NCI-H1694 (cell line): Measurements from ENCODE around the gene TBKBP1.

Experiments used
- DNase-seq: peaks from one replicate; lab custom pipeline; 2025; lab: John Stamatoyannopoulos, UW

TBKBP1 gene

GRCh38 chr17:47699536-47699840, 5.5 kb downstream of the TBKBP1 start:
- no peak for DNase-seq

- no peak for DNase-seq
These were observed 6.8 kb downstream of the TBKBP1 start for GRCh38 chr17:47700471-47701449.

GRCh38 chr17:47701608-47702007, 7.6 kb downstream of the TBKBP1 start:
- DNase-seq, result no peak

GRCh38 chr17:47702391-47702995, 8.5 kb downstream of the TBKBP1 start:
- no peak for DNase-seq

- no peak for DNase-seq
These were observed 9.2 kb downstream of the TBKBP1 start for GRCh38 chr17:47703191-47703591.

- DNase-seq, result no peak
These were observed 9.7 kb downstream of the TBKBP1 start for GRCh38 chr17:47703671-47704070.

- DNase-seq, result no peak
These were observed 10.2 kb downstream of the TBKBP1 start for GRCh38 chr17:47704116-47704515.

- DNase-seq, result no peak
These were observed 10.8 kb downstream of the TBKBP1 start for GRCh38 chr17:47704736-47705135.

- DNase-seq, result no peak
These were observed 11.9 kb downstream of the TBKBP1 start for GRCh38 chr17:47705536-47706530.

GRCh38 chr17:47707056-47707804, 13.3 kb downstream of the TBKBP1 start:
- DNase-seq, result no peak

- no peak for DNase-seq
These were observed 13.9 kb downstream of the TBKBP1 start for GRCh38 chr17:47707884-47708283.

GRCh38 chr17:47708312-47708863, 14.4 kb downstream of the TBKBP1 start:
- no peak for DNase-seq

- DNase-seq, result no peak
These were observed 15.0 kb downstream of the TBKBP1 start for GRCh38 chr17:47708864-47709541.

GRCh38 chr17:47709594-47709993, 15.6 kb downstream of the TBKBP1 start:
- DNase-seq, result no peak

- DNase-seq, result no peak
These were observed 17.6 kb downstream of the TBKBP1 start for GRCh38 chr17:47711366-47712099.

GRCh38 chr17:47712330-47713023, 18.5 kb downstream of the TBKBP1 start:
- DNase-seq, result no peak

GRCh38 chr17:47713980-47714700, 20.2 kb downstream of the TBKBP1 start:
- DNase-seq, result no peak

- DNase-seq, result no peak
These were observed 20.9 kb downstream of the TBKBP1 start for GRCh38 chr17:47714773-47715396.
